ENCODE measurements around the gene SLC25A19.

The SLC25A19 gene

DNA sequence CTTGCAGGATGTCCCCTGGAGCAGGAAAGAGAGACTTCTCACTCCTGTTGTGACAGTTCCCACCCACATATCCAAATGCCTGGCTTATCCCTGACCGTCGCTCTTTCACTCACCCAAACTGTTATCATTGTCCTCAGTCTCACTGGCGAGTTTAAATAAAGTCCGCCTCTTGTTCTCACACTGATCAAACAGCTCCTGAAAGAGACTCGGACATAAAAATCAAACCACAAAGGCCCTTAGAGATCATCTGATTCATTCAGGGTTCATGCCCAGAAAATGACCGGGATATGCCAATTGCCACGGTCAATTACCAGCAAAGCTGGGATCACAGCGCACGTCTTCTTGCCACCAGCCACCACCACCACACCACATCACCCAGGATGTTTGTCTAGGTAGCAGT, 47.7 kb downstream of the SLC25A19 start:
- no peak for DNase-seq (ENCODE audit: low read depth)

DNA sequence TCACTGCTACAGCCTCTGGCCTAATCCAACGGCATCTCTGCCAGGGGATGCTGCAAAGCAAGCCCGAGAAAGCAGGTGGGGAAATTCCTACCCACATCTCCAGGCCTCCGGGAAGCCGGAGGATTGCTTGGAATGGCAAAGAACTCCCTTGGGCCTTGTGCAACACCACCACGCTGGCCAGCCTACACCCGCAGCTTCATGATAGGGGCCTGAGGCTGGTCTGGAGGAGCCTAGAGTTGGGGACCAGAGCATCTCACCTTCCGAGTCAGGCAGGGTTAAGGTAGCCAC, 48.1 kb downstream of the SLC25A19 start:
- DNase-seq (ENCODE audit: low read depth): no peak

DNA sequence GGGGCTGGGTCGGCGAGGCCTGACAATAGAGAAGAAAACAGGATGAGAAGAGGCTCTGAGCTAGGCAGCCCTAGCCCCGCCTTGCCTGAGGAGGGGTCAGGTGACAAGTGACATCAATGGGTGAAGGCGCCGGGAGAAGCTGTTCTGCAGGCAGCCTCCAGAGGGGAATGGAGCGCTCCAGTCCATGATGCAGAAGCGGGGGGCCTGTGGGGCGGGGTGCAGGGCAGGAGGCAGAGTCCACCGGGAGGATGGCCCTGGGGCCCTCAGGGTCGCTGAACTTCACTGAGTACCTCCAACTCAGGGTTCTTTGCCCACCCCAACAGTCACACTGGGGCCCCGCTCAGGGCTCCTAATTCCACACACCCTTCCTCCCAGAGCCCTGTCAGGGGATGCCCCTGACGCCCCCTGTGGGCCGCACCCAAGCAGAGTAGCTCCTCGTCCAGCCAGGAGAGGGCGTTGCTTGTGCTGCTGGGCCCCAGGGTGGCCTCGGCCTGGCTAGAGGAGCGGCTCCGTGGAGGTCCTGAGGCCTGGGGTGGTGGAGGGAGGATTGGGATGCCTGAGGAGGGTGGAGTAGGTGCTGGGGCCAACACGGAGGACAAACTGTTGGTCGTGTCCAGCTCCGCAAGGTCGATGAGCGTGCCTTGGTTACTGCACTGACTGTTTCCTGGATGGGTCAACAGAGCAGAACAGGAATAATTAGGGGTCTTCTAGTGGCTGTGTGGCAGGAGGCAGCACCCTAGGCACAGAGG, 48.7 kb downstream of the SLC25A19 start:
- DNase-seq (ENCODE audit: low read depth): no peak

DNA sequence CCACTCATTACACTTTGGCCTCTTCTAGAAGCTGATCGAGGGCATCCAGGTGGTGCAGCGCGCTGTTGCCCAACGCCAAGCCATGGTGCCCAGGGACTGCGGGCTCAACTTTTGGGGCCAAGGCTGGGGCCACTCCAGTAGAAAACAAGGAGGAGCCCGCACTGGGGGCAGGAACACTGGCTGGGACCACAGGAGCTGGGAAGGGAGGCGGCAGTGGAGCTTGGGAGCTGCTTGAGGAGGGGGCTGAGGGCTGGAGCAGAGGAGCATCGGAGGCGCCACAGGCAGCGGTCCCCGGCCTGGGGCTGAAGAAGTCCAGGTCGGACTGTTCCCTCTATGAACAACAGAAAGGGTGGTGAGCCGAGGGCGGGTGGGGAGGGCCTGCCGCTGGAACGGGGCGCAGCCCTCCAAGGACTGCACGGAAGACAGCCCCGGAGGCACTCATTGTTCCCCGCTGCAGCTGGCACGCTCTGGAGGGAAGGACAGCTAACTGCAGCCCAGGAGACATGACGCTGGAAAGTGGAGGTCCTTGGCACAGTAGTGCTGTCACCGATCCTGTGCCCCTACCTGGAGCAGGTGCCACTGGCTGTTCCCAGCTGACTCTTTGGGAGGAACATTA, 49.3 kb downstream of the SLC25A19 start:
- no peak for DNase-seq (ENCODE audit: low read depth)

DNA sequence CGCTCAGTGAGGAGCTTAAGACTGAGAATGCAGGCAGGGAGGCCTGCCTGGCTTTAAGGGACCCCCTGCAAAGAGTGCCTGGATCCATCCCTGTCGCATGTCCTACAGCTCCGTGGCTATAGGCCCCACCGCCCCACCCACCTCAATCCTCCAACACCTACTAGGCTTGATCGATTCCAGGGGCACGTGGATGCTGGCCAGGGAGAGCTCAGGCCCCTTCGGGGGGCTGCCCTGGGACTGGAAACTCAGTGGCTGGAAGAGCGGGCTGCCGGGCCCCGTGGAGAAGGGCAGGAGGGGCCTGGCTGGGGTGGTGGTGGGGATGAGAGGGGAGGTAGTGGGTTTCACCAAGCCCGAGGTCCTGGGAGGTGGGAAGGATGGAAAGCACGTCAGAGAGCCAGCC, 50.0 kb downstream of the SLC25A19 start:
- no peak for DNase-seq (ENCODE audit: low read depth)

DNA sequence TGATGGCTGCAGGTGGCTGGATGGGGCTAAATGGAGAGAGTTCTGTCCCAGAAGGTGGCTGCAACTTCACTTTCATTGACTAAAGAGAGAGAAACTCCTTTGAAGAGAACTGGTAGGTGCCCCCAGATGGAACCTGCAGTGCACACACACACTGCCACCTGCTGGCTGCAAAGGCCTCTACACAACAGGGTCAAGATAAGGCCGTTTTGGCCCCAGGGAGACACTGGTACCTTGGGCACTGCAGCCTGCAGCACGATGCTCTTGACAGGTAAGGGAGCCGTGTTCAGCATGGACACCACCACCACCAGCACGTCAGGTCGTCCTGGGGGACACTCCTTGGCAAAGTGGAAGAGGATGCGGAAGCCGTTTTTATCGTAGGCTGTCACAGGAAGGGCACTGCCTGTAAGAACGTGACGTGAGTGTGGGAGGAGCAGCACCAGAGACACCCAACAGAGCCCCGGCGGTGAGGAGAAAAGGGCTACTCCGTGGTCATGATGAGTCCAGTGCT, 50.5 kb downstream of the SLC25A19 start:
- no peak for DNase-seq (ENCODE audit: low read depth)

DNA sequence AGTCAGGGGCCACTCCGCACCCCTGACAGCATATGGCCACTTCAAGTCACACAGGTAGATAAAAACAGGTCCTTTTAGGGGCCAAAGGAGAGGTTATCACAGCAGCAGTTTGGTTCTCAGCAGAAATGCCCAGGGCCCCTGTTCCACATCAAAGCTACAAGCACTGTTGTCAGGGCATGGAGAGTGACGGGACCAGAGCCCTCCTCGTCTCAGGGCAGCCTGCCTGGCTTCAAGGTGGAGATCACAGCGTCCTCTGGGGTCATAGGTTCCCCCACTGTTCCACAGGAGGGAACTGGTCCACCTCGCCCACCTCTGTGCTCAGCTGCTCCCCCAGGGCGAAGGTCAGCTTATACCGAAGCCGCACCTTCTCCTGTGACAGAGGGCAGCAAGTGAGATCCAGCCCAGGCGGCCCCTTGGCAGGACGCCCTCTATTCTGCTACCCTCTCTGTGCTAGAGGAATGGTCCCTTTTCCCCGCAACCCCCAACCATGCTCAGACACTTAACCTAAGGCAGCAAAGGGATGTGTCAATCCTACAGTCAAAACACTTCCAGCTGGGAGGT, 51.1 kb downstream of the SLC25A19 start:
- no peak for DNase-seq (ENCODE audit: low read depth)

DNA sequence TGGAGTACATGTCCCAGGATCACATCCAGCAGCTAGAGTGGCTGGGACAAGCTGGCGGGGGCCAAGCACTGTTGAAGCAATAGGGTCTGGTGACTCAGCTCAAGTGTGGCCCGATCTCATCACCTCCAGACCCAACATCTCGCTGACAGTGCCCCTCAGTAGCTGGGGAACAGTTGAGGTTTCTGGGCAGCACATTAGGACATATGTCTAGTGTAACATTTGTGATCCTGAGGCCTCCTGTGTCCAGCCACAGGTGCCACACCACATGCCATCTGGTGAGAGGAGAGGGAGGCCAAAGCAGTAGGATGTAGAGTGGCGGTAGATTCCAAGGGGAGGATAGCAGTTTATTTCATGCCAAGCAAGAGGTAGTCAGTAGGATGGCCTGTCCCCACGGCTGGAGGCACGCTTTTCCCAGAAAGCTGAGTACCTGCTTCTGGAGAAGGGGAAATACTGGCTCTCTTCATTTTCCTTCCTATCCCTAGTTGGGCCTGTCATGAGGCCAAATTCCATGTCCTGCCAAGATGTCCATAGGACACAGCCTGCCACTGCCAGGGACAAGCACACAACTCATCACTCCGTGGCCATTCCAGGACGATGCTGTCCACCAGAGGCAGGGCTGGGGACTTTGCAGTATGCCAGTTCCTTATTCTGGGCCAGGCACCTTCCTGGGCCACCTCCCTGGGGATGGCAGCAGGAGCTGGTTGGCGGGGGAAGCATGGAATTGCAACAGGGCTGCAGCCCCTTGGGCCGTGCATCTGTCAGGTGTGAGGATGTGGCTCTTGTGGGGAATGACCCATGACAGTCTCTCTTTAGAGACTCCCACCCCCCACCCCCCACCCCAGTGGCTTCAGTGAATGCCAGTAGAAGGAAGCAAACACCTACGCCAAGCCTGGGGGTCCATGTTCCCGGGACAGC, 51.9 kb downstream of the SLC25A19 start:
- no peak for DNase-seq (ENCODE audit: low read depth)

DNA sequence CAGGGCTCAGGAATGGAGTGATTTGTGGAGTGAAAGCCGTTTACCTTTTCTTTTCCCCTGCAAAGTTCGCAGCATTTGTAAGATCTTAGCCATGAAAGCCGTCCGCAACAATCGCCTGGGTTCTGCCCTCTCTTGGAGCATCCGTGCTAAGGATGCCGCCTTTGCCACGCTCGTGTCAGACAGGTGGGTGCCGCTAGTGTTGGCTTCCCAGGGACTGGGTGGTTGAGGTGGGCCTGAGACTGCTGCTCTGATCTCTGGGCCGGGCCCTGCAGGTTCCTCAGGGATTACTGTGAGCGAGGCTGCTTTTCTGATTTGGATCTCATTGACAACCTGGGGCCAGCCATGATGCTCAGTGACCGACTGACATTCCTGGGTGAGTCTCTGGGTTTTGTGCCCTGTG, 56.4 kb downstream of the SLC25A19 start:
- DNase-seq (ENCODE audit: low read depth): no peak

DNA sequence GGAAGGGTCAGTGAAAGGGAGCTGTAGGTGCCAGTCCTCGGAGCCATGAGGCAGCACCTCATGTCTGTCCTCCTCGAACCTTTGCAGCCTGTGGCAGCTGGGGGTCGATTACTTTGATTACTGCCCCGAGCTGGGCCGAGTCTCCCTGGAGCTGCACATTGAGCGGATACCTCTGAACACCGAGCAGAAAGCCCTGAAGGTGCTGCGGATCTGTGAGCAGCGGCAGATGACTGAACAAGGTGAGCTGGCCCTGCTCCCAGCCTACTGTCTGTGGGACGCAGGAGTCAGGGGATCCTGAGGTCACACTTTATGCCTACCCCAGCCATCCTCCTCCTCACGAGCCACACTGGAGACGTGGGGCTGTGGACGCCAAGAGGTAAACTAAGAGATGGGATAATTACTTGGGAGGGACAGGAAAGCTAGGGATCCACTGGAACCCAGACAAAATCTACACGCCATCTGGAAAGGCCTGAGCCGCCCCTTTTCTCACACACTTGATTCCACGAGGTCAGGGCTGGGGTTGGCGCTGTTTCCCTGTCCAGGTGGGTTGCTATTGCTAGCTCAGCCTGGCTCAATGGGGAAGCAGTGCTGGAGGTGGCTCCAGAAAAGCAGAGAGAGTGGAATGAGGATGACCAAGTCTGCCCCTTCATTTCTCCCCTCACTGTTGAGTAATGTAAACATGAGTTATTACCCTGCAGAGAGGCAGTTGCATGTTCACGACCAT, 57.3 kb downstream of the SLC25A19 start:
- no peak for DNase-seq (ENCODE audit: low read depth)

DNA sequence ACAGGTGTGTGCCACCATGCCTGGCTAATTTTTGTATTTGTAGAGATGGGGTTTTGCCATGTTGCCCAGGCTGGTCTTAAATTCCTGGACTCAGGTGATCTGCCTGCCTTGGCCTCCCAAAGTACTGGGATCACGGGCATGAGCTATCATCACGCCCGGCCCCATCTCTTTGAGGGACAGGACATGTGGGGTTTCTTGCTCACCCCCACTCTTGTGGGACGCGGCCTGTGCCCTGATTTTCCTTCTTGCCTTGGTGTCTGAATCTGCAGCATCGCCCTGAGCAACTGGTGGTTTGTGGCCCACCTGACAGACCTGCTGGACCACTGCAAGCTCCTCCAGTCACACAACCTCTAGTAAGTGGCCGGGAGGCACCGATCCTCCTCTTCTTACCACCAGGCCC, 58.2 kb downstream of the SLC25A19 start:
- DNase-seq (ENCODE audit: low read depth): no peak

DNA sequence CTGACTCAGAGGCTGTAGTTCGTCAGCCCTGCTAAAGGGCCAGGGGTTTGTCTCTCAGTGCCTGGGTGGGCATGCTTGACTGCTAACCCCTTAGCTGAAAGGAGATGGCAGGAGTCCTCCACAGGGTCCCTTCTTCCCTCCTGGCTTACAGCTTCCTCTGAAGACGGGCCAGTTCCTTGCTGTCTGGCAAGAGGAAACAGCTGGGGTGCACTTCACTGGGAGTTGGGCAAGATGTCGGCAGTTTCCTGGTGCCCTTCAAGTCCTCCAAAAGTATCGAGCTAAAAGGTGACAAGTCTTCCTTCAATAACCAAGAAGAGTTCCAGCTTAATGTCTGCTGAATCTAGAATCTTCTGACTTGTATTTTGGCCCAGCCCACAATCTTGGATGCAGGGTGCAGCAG, 60.4 kb downstream of the SLC25A19 start:
- no peak for DNase-seq (ENCODE audit: low read depth)

DNA sequence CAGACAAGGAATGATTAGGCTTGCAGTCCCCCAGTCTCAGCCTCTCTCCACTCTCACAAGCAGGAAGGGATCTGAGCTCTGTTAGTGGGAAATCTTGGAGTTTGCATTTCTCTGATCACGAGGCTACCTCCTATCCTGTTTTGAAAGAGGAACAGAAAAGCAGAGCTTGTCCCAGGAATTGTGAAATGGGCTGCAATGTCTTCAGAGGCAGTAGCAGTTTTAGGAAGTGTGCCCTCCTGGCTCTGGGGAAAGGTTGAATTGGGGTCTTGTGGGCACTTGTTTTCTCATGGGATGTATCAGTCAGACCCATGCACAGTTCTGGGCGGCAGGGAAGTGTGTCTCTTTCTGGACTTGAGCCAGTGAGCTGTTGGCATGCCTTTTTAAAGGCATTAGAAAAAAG, 60.9 kb downstream of the SLC25A19 start:
- DNase-seq (ENCODE audit: low read depth): no peak

DNA sequence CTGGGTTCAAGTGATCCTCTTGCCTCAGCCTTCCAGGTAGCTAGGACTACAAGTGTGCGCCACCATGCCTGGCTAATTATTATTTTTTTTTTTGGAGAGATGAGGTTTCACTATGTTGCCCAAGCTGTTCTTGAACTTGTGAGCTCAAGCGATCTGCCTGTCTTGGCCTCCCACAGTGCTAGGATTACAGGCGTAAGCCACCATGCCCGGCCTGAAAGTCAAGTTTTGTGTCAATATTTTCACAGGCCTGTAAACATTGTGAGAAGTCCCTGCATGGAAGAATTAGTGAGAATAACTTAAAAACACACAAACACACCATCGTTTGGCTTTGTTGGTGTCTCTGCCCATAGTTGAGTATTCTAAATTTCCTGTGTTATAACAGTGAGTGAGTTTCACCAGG, 61.5 kb downstream of the SLC25A19 start:
- DNase-seq (ENCODE audit: low read depth): no peak

DNA sequence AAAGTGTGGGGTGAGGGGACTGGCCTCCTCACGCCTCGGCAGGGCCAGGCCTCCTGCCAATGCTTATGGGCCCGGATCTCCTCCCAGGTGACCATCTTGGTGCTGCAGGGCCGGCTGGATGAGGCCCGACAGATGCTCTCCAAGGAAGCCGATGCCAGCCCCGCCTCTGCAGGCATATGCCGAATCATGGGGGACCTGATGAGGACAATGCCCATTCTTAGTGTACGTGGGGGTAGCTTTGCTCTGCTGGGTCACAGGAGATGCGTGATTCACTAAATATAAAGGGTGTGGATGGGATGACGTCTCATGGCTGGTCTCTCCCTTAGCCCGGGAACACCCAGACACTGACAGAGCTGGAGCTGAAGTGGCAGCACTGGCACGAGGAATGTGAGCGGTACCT, 64.2 kb downstream of the SLC25A19 start:
- no peak for DNase-seq (ENCODE audit: low read depth)

Measured in stimulated activated CD8-positive, alpha-beta memory T cell treated with anti-CD3 and anti-CD28 coated beads, Interleukin-15, amount 100 ng/mL, for 24 hours (primary cell).